ENCODE data around the gene PCDHGB3.
"Not testable (repeated sequence)": the region's sequence is repeated elsewhere in the genome, so short reads cannot be mapped to it uniquely, and the experiment has no call there.

PCDHGB3 gene

DNA sequence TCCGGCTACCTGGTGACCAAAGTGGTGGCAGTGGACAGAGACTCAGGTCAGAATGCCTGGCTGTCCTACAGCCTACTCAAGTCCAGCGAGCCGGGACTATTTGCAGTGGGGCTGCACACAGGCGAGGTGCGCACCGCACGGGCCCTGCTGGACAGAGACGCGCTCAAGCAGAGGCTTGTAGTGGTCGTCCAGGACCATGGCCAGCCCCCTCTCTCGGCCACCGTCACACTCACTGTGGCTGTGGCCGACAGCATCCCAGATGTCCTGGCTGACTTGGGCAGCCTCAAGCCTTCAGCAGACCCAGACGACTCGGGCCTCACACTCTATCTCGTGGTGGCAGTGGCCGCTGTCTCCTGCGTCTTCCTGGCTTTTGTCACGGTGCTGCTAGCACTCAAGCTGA, 13.1 kb upstream of the PCDHGB3 start:
- DNase-seq (ENCODE audit: low read depth in 2 of 2): no peak

DNA sequence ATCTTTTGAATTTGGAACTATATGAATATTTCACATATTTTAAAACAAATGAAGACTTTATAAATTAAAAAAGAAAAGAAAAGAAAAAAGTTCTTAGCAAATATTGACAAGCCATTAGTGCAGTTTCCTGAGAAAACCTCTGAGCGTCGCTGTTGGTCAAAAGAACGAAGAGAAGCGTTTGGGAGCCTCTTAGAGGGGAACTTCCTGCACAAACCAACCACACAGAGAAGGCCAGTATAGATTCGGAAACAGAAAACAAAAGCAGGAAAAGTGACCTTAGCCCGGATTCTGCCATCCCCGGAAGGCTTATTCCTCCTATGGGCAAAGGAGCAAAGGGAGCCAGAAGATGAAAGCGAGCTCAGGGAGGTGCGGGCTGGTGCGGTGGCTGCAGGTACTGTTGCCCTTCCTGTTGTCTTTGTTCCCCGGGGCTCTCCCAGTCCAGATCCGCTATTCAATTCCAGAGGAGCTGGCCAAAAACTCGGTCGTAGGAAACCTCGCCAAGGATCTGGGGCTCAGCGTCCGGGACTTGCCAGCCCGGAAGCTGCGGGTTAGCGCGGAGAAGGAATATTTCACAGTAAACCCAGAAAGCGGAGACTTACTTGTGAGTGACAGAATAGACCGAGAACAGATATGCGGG, 10.1 kb upstream of the PCDHGB3 start, which contains the start of gene PCDHGB2:
Gene PCDHGB2 (plus strand): TSS at position 205 of the 637 bp plus-strand sequence. CDS start 142 bp downstream, at position 347.
- no peak for DNase-seq (ENCODE audit: low read depth in 2 of 2)

- DNase-seq (ENCODE audit: low read depth in 2 of 2): no peak
Observed at GRCh38 chr5:141360685-141361084, 9.4 kb upstream of the PCDHGB3 start.

GRCh38 chr5:141362719-141363118, 7.3 kb upstream of the PCDHGB3 start:
- DNase-seq (ENCODE audit: low read depth in 2 of 2): no peak

DNA sequence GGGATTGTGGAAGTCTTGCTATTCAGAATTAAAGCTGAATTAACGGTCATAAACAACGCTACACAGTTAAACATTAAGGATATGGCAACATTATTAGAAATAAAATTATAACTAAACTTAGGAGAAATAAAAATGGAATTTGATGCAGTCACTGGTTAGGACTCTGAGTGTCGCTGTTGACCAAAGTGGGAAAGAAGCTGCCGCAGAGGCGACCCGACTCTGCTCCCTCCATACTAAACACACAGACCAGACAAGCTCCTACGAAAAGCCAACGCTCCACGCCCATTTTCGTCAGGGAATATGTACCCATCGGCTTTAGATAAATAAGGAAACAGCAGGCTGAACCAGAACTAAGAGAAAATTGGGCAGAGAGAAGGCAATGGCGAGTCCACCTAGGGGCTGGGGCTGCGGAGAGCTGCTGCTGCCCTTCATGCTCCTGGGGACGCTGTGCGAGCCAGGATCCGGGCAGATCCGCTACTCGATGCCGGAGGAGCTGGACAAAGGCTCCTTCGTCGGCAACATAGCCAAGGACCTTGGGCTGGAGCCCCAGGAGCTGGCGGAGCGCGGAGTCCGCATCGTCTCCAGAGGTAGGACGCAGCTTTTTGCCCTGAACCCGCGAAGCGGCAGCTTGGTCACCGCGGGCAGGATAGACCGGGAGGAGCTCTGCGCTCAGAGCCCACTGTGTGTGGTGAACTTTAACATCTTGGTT, 5.9 kb upstream of the PCDHGB3 start, which contains the start of gene PCDHGA5:
Gene PCDHGA5 (plus strand): TSS at position 211 of the 709 bp plus-strand sequence. CDS start 169 bp downstream, at position 380.
- no peak for DNase-seq (ENCODE audit: low read depth in 2 of 2)

- no peak for DNase-seq (ENCODE audit: low read depth in 2 of 2)
Observed at GRCh38 chr5:141366016-141366896, 3.8 kb upstream of the PCDHGB3 start.

- no peak for DNase-seq (ENCODE audit: low read depth in 2 of 2)
Observed at GRCh38 chr5:141371572-141372475, 1.8 kb downstream of the PCDHGB3 start.

DNA sequence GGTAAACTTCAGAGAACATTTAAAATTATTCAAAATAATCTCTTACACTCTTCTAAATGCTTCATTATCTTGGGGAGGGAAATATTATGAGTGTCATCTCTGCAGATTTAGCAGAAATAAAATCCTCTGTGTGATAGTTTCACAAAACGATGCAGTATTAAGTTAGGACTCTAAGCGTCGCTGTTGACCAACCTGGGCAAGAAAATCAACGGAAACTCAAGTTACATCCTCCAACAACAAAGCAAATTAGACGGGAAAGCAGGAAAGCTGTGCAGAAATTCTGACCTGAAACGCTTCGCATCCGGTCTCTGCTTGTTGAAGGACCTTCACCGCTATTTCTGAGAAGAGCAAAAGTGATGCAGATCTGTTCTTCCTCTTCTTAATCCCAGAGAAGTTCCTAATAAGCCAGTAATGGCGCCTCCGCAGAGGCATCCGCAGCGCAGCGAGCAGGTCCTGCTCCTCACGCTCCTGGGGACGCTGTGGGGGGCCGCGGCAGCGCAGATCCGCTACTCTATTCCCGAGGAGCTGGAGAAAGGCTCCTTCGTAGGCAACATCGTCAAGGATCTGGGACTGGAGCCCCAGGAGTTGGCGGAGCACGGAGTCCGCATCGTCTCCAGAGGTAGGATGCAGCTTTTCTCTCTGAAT, 3.8 kb downstream of the PCDHGB3 start, which contains the start of gene PCDHGA6:
Gene PCDHGA6 (plus strand): TSS at position 219 of the 645 bp plus-strand sequence. CDS start 193 bp downstream, at position 412.
- no peak for DNase-seq (ENCODE audit: low read depth in 2 of 2)

DNA sequence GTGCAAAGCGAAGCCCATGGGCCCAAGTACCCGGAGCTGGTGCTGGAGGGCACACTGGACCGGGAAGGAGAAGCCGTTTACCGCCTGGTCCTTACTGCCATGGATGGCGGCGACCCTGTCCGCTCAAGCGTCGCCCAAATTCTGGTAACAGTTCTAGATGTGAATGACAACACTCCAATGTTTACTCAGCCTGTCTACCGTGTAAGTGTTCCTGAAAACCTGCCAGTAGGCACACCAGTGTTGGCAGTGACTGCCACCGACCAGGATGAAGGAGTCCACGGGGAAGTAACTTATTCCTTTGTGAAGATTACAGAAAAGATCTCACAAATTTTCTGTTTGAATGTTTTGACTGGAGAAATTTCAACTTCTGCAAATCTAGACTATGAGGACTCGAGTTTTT, 4.6 kb downstream of the PCDHGB3 start:
- DNase-seq (ENCODE audit: low read depth in 2 of 2): no peak

DNA sequence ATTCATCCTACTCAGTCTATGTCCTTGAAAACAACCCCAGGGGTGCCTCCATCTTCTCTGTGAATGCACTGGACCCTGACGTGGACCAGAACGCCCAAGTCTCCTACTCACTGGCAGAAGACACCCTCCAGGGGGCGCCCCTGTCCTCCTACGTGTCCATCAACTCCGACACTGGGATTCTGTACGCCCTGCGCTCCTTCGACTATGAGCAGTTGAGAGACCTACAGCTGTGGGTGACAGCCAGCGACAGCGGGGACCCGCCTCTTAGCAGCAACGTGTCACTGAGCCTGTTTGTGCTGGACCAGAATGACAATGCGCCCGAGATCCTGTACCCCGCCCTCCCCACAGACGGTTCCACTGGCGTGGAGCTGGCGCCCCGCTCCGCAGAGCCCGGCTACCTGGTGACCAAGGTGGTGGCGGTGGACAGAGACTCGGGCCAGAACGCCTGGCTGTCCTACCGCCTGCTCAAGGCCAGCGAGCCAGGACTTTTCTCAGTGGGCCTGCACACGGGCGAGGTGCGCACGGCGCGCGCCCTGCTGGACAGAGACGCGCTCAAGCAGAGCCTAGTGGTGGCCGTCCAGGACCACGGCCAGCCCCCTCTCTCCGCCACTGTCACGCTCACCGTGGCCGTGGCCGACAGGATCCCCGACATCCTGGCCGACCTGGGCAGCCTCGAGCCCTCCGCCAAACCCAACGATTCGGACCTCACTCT, 5.6 kb downstream of the PCDHGB3 start:
- not testable (repeated sequence) for DNase-seq (ENCODE audit: low read depth in 2 of 2)

DNA sequence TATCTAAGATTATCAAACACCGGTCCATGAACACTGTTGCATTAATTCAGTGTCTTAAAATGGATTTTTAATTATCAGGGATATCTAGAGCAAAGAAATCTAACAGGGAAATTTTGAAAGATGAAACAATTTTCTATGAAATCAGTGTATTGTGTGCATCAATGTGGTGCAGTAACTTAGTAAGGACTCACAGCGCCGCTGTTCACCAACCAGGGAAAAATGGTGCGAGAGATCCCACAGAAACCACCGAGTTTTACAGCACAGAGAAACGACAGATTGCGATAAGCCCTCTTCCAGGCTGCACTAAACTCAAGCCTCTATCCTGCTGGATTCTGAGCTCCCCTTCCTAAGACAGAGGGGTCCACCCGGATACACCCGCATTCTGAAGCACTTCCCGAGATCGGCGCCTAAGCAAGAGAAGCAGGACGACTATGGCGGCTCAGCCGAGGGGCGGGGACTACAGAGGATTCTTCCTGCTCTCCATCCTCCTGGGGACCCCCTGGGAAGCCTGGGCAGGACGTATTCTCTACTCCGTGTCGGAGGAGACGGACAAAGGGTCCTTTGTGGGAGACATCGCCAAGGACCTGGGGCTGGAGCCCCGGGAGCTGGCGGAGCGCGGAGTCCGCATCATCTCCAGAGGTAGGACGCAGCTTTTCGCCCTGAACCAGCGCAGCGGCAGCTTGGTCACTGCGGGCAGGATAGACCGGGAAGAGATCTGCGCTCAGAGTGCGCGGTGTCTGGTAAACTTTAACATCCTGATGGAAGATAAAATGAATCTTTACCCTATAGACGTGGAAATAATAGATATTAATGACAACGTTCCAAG, 12.6 kb downstream of the PCDHGB3 start, which contains the start of gene PCDHGA7:
Gene PCDHGA7 (plus strand): TSS at position 274 of the 826 bp plus-strand sequence. CDS start 158 bp downstream, at position 432.
- DNase-seq (ENCODE audit: low read depth in 2 of 2): no peak

DNA sequence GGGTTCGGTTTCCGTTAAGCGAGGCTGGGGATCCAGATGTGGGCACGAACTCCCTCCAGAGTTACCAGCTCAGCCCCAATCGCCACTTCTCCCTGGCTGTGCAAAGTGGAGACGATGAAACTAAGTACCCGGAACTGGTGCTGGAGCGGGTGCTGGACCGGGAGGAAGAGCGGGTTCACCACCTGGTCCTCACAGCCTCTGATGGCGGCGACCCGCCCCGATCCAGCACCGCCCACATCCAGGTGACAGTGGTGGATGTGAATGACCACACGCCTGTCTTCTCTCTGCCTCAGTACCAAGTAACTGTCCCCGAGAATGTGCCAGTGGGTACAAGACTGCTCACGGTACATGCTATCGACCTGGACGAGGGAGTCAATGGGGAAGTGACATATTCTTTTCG, 13.3 kb downstream of the PCDHGB3 start:
- DNase-seq (ENCODE audit: low read depth in 2 of 2): no peak

- DNase-seq (ENCODE audit: low read depth in 2 of 2): no peak
Observed at GRCh38 chr5:141384471-141385267, 14.6 kb downstream of the PCDHGB3 start.

- not testable (repeated sequence) for DNase-seq (ENCODE audit: low read depth in 2 of 2)
Observed at GRCh38 chr5:141387557-141388311, 17.7 kb downstream of the PCDHGB3 start, which contains the start of gene PCDHGB4. PCDHGB4 (plus strand) TSS chr5:141387698; CDS start chr5:141387885, 187 bp downstream.

GRCh38 chr5:141388661-141389060, 18.6 kb downstream of the PCDHGB3 start:
- no peak for DNase-seq (ENCODE audit: low read depth in 2 of 2)

- no peak for DNase-seq (ENCODE audit: low read depth in 2 of 2)
Observed at GRCh38 chr5:141389153-141390042, 19.4 kb downstream of the PCDHGB3 start.

All from stimulated activated CD8-positive, alpha-beta memory T cell treated with anti-CD3 and anti-CD28 coated beads, Interleukin-2, amount 100 ng/mL, for 48 hours (primary cell).